Breast epithelium (tissue), 4 donors: Measurements from ENCODE around the gene UGT1A9. TPM values are rescaled to one million over a fixed set of nuclear protein-coding genes. Genes with fewer than 3 reads are reported as not detected.

Source experiments
- DNase-seq, 2 donors: peaks; one replicate each; pipeline ENCODE4 v3.0.0-alpha.2; 2019; ENCODE audit warnings: low spot score in 2 of 2
- H3K27ac ChIP-seq, 2 donors: fragments of 200-600 bp; sonication (generic) in 1 of 2; one replicate each; pipeline ENCODE4 v1.5.1; 2016 to 2019; ENCODE audit warnings: mild to moderate bottlenecking in 1 of 2
- H3K27me3 ChIP-seq, 2 donors: fragments of 200-600 bp; sonication (generic) in 1 of 2; one replicate each; pipeline versions ENCODE4 v1.5.1 to v1.6.0; 2017 to 2019; ENCODE audit warnings: control low read depth in 1 of 2, mild to moderate bottlenecking in 1 of 2
- H3K36me3 ChIP-seq: fragments of 200-600 bp; one replicate; pipeline ENCODE4 v1.5.1; 2019
- H3K4me1 ChIP-seq, 2 donors: fragments of 200-600 bp; sonication (generic); one replicate each; pipeline ENCODE4 v1.5.1; 2016 to 2019; ENCODE audit warnings: control low read depth in 1 of 2
- H3K4me3 ChIP-seq, 3 donors: fragments of 200-600 bp; sonication (generic); 1 replicate in 2 of 3; 2 replicates in 1 of 3; pipeline ENCODE4 v1.5.1; 2016 to 2019; ENCODE audit warnings: mild to moderate bottlenecking in 3 of 3, moderate library complexity in 2 of 3
- H3K9me3 ChIP-seq, 2 donors: fragments of 200-600 bp; sonication (generic) in 1 of 2; one replicate each; pipeline ENCODE4 v1.5.1; 2016 to 2019; ENCODE audit warnings: control low read depth in 1 of 2
- POLR2A ChIP-seq: fragments of 450-650 bp; IDR thresholded peaks from one replicate; pipeline ENCODE4 v1.6.1; 2016; ENCODE audit warnings: antibody characterized with exemption, mild to moderate bottlenecking, moderate library complexity
- POLR2AphosphoS5 ChIP-seq, 3 donors: sonication (generic); formaldehyde crosslinking; IDR thresholded peaks; one replicate each; pipeline ENCODE4 v1.6.1; 2017; ENCODE audit warnings: antibody characterized with exemption in 3 of 3
- intact Hi-C: fragments of 100-400 bp; cut with DNase I; formaldehyde crosslinking; loops from one replicate; pipeline ENCODE4 v1.15.1; 2023; ENCODE audit warnings: low total_unique reads
- total RNA-seq, 3 donors: library from RNA; depleted of rRNA; stranded (reverse); fragments of >200 nt; gene quantifications; one replicate each; pipeline ENCODE4 v1.1.0, GENCODE V29; 2016
- TF ChIP-seq, protein P1 (sequence below), 3 donors: fragments of 450-650 bp; IDR thresholded peaks; one replicate each; pipeline ENCODE4 v1.5.1; 2016 to 2017; ENCODE audit warnings: antibody characterized with exemption in 3 of 3, mild to moderate bottlenecking in 3 of 3, moderate library complexity in 3 of 3

The UGT1A9 gene
- total RNA-seq, 3 donors from 2014 or later, result not detected

DNA sequence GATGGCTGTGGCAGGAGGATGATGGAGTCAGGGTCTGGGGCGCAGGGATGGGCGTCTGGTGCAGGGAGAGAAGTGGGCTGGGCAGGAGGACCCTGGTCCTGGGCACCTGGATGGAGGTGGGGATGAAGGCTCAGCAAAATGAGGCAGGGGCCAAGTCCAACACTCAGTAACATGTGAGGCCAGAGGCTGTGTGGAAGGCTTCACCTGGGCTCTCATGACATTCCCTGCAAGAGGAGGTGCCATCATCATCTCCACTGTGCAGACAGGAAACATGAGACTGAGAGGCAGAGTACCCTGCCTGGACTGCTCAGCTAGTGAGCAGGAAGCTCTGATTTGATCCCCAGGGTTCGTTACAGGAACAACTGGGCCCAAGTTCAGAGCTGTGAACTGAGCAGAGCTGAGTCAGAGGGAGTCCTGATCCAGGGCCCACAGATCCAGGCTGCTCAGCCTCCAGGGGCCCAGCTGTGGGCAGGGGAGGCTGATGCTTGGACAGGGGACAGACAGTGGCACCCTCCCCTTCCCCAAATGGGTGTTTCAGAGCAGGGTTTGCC is 145.7 kb downstream of the UGT1A9 start:
- no peaks in the 10 kb centered on the region for H3K36me3 ChIP-seq
- DNase-seq, result no peak
- no peak overlapping the region for H3K4me3 ChIP-seq
- no peaks in the 10 kb centered on the region for H3K4me1 ChIP-seq
- TF ChIP-seq, protein P1, sequence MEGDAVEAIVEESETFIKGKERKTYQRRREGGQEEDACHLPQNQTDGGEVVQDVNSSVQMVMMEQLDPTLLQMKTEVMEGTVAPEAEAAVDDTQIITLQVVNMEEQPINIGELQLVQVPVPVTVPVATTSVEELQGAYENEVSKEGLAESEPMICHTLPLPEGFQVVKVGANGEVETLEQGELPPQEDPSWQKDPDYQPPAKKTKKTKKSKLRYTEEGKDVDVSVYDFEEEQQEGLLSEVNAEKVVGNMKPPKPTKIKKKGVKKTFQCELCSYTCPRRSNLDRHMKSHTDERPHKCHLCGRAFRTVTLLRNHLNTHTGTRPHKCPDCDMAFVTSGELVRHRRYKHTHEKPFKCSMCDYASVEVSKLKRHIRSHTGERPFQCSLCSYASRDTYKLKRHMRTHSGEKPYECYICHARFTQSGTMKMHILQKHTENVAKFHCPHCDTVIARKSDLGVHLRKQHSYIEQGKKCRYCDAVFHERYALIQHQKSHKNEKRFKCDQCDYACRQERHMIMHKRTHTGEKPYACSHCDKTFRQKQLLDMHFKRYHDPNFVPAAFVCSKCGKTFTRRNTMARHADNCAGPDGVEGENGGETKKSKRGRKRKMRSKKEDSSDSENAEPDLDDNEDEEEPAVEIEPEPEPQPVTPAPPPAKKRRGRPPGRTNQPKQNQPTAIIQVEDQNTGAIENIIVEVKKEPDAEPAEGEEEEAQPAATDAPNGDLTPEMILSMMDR (IDR thresholded peaks at IDR 0.05), result no peak
- TF ChIP-seq POLR2AphosphoS5 (IDR thresholded peaks at IDR 0.05) (no peak), POLR2A (no peak)
- H3K27me3 ChIP-seq, result no peaks in the 10 kb centered on the region
- H3K9me3 ChIP-seq, result no peaks in the 10 kb centered on the region
- no peak overlapping the region for H3K27ac ChIP-seq
- intact Hi-C loops, result loop anchor here (5.0 kb wide), 1 partner anchor 65 kb away; no protein-coding TSS in a partner anchor

DNA sequence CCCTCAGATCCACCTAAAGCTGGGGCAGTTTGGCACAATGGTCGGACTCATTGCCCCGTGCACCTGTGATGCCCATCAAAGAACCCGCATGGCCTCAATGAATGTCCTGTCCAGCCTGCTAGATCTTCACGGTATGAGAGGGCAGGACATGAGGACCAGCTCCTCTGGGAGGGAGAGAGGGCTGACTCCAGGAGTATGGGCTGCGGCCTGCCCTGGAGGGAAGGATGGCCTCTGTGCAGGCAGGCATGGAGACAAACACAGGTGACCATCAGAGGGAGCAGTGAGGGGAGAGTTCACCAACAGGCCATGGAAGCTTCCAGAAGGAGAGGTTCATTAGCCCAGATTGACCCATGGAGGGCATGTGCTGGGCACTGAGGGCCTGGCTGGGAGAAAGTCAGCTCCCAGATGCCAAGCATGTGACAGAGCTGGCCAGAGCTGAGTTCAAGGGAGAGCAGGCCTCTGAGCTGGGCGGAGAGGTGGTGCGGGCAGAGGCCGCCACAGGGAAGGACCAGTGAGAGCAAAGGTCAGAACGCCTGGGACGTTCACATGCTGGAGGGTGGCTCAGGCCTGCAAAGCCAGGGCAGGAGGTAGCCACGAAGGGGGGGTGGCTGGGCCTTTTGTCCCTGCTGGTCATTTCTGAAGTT is 146.4 kb downstream of the UGT1A9 start:
- Histone ChIP-seq H3K27ac (no peak overlapping the region), H3K4me3 (no peak overlapping the region), H3K4me1 (no peaks in the 10 kb centered on the region), H3K36me3 (no peaks in the 10 kb centered on the region), H3K9me3 (no peaks in the 10 kb centered on the region), H3K27me3 (no peaks in the 10 kb centered on the region)
- intact Hi-C loops, result loop anchor here (5.0 kb wide), 1 partner anchor 64 kb away; no protein-coding TSS in a partner anchor
- DNase-seq, result no peak
- no peak for TF ChIP-seq POLR2AphosphoS5 (IDR thresholded peaks at IDR 0.05)
- no peak for TF ChIP-seq POLR2A
- TF ChIP-seq, protein P1 (IDR thresholded peaks at IDR 0.05), result no peak

DNA sequence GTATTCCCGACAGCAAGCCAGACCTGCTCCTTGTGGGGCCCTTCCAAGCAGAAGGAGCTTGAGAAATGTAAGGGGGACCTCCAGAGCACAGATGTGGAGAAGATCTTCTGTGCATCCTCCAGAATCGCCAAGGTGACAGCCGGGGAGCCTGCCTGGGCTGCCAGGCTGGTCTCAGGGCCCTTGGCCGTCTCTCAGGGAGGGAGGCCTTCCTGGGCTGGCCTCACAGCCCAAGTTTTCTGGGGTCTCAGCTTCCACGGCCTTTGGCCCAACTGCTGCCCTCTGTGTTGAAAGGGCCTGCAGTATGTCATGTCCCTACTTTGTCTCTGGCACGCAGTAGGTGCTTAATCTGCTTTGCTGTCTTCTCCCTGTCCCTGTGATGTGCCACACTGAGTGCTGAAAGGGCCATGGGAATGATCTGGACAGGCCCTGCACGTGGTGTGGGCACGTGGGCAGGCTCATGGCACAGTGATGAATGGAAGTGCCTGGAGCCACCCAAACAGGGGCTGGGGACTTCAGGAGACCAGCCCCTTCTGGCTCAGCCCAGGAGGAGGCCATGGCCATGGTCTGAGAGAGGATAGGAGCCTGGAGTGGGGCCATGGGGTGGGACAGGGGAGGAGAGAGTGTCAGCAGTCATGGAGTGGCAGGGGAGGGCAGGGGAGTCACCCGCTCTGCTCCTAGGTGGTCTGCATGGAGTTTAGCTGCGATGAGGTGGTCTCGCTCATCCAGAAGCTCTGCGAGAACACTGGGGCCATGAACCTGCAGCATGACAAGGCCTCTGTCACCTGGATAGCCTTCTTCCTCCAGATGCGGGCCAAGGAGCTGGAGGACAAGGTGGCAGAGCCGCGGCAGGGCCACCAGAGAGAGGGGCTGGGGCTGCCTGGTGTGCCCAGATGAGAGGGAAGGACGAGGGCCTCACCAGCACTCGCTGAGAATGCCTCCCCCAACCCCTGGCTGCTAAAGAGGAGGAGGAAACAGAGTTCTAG is 147.2 kb downstream of the UGT1A9 start:
- no peaks in the 10 kb centered on the region for H3K9me3 ChIP-seq
- H3K4me3 ChIP-seq, result no peak overlapping the region
- no peaks in the 10 kb centered on the region for H3K27me3 ChIP-seq
- no peak for DNase-seq
- TF ChIP-seq, protein P1 (IDR thresholded peaks at IDR 0.05), result no peak
- TF ChIP-seq POLR2A, result no peak
- TF ChIP-seq POLR2AphosphoS5 (IDR thresholded peaks at IDR 0.05), result no peak
- intact Hi-C loops, result loop anchor here (5.0 kb wide), 1 partner anchor 63 kb away; no protein-coding TSS in a partner anchor
- H3K36me3 ChIP-seq, result no peaks in the 10 kb centered on the region
- H3K27ac ChIP-seq, result no peak overlapping the region
- no peaks in the 10 kb centered on the region for H3K4me1 ChIP-seq

DNA sequence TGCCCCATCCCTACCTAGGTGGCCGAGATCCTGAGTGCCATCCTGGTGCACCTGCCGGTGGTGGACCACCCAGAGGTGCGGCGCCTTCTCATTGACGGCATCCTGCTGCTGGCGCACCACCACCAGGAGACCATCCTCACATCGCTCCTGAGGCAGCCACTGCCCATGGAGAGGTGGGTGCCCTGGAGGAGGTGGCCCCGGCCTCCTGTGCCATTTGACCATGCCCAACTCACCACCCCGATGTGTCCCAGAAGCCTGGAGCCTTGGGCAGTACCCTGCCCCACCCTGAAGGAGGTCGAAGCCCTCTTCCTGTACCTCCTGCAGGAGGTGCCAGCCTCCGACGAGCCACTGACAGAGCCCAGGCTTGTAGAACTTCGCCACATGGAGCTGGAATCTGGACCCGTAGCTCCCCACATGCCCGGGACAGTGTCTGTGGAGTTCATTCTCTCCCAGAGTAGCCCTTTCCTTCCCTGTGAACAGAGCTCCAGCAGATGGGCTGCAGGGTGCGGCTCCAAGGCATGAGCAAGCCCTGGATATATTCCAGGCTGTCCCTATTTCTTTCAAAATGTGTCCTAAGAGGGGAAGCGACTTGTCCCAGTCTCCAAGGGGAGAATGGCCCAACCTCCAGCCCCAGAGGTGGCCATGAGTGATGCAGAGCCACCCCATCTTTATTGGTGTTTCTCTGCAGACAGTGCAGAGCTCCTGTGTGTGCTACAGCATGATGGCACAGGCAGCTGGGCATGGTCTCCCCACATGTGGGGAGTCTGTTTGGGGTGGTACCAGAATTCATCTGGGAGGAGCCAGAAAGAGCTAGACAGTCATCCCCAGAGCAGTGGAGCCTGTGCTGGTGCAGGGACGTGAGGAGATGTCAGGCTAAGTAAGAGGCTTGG is 148.4 kb downstream of the UGT1A9 start:
- no peak for DNase-seq
- TF ChIP-seq POLR2A, result no peak
- no peak for TF ChIP-seq POLR2AphosphoS5 (IDR thresholded peaks at IDR 0.05)
- TF ChIP-seq, protein P1 (IDR thresholded peaks at IDR 0.05), result no peak
- intact Hi-C loops, result loop anchor here (5.0 kb wide), 1 partner anchor 62 kb away; no protein-coding TSS in a partner anchor
- H3K9me3 ChIP-seq, result no peaks in the 10 kb centered on the region
- H3K27ac ChIP-seq, result no peak overlapping the region
- H3K4me3 ChIP-seq, result no peak overlapping the region
- H3K27me3 ChIP-seq, result no peaks in the 10 kb centered on the region
- no peaks in the 10 kb centered on the region for H3K4me1 ChIP-seq
- no peaks in the 10 kb centered on the region for H3K36me3 ChIP-seq
